K562 (cell line): ENCODE measurements around the gene TGFA. TPM values are rescaled to one million over a fixed set of nuclear protein-coding genes. Genes with fewer than 3 reads are reported as not detected.

Experiments
- ATAC-seq: fragments of 200-7000 bp; cut with Tn5 transposase; 3 replicates; pipeline ENCODE4 v1.9.1; 2020; ENCODE audit warnings: moderate library complexity
- BruUV-seq: library from RNA; stranded (reverse); fragments of 400-500 nt; replicated peaks from 2 replicates; lab custom pipeline; 2021; lab: Mats Ljungman, UMichigan
- CTCF ChIA-PET: fragments of 300-600 bp; formaldehyde crosslinking; extraction: SDS; loops from one replicate; lab custom pipeline; 2021; ENCODE audit warnings: low intra/inter-chr PET ratio; lab: Yijun Ruan, JAX
- POLR2A ChIA-PET: fragments of 300-600, 350-650 bp; sonication (Branson Sonifier 250); formaldehyde crosslinking; extraction: SDS; loops from one replicate; lab custom pipeline; 2021; ENCODE audit warnings: antibody characterized with exemption, inconsistent platforms; lab: Yijun Ruan, JAX
- DNase-seq, 4 experiments: peaks; one replicate each; pipeline versions ENCODE4 v3.0.0 to v3.0.0-alpha.2; 2011 to 2018; ENCODE audit warnings: low spot score in 3 of 4, mixed read lengths in 3 of 4; ENCODE audit errors: extremely low read depth in 1 of 4
- FAIRE-seq: peaks from 2 replicates; lab custom pipeline; 2011; peaks lifted over from hg19 to GRCh38; lab: Jason Lieb, UNC
- H2AFZ ChIP-seq: 2 replicates; pipeline ENCODE4 v1.6.0; 2011; ENCODE audit warnings: low read depth, low read length, control low read depth, inconsistent platforms
- H3K27ac ChIP-seq: fragments of 200-600 bp; 3 replicates; pipeline ENCODE4 v1.8.0; 2011; ENCODE audit warnings: low read depth, mild to moderate bottlenecking, control low read depth, inconsistent platforms, low read length, moderate library complexity, mixed read lengths; ENCODE audit errors: extremely low read depth
- H3K27me3 ChIP-seq, 2 experiments: fragments of 300-600 bp in 1 of 2; 2 replicates in 1 of 2; 3 replicates in 1 of 2; pipeline versions ENCODE4 v1.6.0 to v1.8.0; 2011; ENCODE audit warnings: inconsistent platforms in 2 of 2, low read length in 2 of 2, mild to moderate bottlenecking in 1 of 2, mixed read lengths in 1 of 2, moderate library complexity in 1 of 2; ENCODE audit not compliant: control insufficient read depth in 2 of 2, insufficient read depth in 2 of 2
- H3K36me3 ChIP-seq: fragments of 300-600 bp; 3 replicates; pipeline ENCODE4 v1.8.0; 2011; ENCODE audit warnings: mild to moderate bottlenecking, low read length, inconsistent platforms; ENCODE audit not compliant: control insufficient read depth, insufficient read depth
- H3K4me1 ChIP-seq, 2 experiments: fragments of 200-600 bp in 1 of 2; replicated peaks in 1 of 2; 2 replicates in 1 of 2; 3 replicates in 1 of 2; pipeline versions ENCODE4 v1.5.1 to v1.8.0; 2011; ENCODE audit warnings: inconsistent platforms in 2 of 2, low read length in 2 of 2, mild to moderate bottlenecking in 1 of 2, mixed read lengths in 1 of 2, moderate library complexity in 1 of 2; ENCODE audit not compliant: control insufficient read depth in 2 of 2, insufficient read depth in 2 of 2
- H3K4me2 ChIP-seq: 2 replicates; pipeline ENCODE4 v1.6.1; 2011; ENCODE audit warnings: low read length, control low read depth, inconsistent platforms, mixed read lengths; ENCODE audit not compliant: insufficient read depth
- H3K4me3 ChIP-seq: fragments of 200-600 bp; sonication (generic), shearing (Covaris generic); 2 replicates; pipeline ENCODE4 v1.5.1; 2016; ENCODE audit warnings: control low read depth, inconsistent platforms
- H3K79me2 ChIP-seq: fragments of 200-600 bp; 3 replicates; pipeline ENCODE4 v1.8.0; 2011; ENCODE audit warnings: low read length, inconsistent platforms; ENCODE audit not compliant: control insufficient read depth, insufficient read depth
- H3K9ac ChIP-seq, 2 experiments: 2 replicates each; pipeline versions ENCODE4 v1.6.0 to v1.6.1; 2011; ENCODE audit warnings: low read depth in 2 of 2, low read length in 2 of 2, control low read depth in 1 of 2, inconsistent platforms in 1 of 2, mild to moderate bottlenecking in 1 of 2, mixed read lengths in 1 of 2; ENCODE audit not compliant: insufficient read depth in 1 of 2
- H3K9me1 ChIP-seq: one replicate; pipeline ENCODE4 v1.6.0; 2011; ENCODE audit warnings: inconsistent platforms, mild to moderate bottlenecking, low read length, moderate library complexity; ENCODE audit not compliant: control insufficient read depth, insufficient read depth
- H3K9me3 ChIP-seq: replicated peaks from 2 replicates; pipeline ENCODE4 v1.5.1; 2011; ENCODE audit warnings: low read depth, low read length, inconsistent platforms; ENCODE audit not compliant: control insufficient read depth, insufficient read depth
- H4K20me1 ChIP-seq: replicated peaks from 2 replicates; pipeline ENCODE4 v1.6.1; 2011; ENCODE audit warnings: low read length, inconsistent platforms, mixed read lengths; ENCODE audit not compliant: control insufficient read depth, insufficient read depth
- ATF1 ChIP-seq, 2 experiments: fragments of 450-650 bp in 1 of 2; IDR thresholded peaks; 2 replicates each; pipeline ENCODE4 v1.6.1; 2016; ENCODE audit warnings: missing compliant biosample characterization in 1 of 2, missing genetic modification characterization in 1 of 2
- CCNT2 ChIP-seq: IDR thresholded peaks from 2 replicates; pipeline ENCODE4 v1.6.1; 2011; ENCODE audit warnings: borderline replicate concordance, low read depth, mild to moderate bottlenecking, moderate library complexity, mixed read lengths, low read length; ENCODE audit not compliant: insufficient read length; ENCODE audit errors: extremely low read depth
- EP300 ChIP-seq: IDR thresholded peaks from 2 replicates; pipeline ENCODE4 v1.6.1; 2012; ENCODE audit warnings: low read length, improper control_type of control experiment
- HBP1 ChIP-seq: fragments of 450-650 bp; formaldehyde crosslinking; IDR thresholded peaks from 2 replicates; pipeline ENCODE4 v1.4.0; 2022; ENCODE audit warnings: missing genetic modification characterization
- HOXB6 ChIP-seq: fragments of 250-450 bp; sonication (Bioruptor Pico); IDR thresholded peaks from 2 replicates; pipeline ENCODE4 v1.5.1; 2022; ENCODE audit warnings: mild to moderate bottlenecking, borderline replicate concordance
- MAFF ChIP-seq: IDR thresholded peaks from 2 replicates; pipeline ENCODE4 v1.6.1; 2012; ENCODE audit warnings: low read length, improper control_type of control experiment
- NFATC3 ChIP-seq: fragments of 450-650 bp; IDR thresholded peaks from 2 replicates; pipeline ENCODE4 v1.6.1; 2017; ENCODE audit warnings: mild to moderate bottlenecking
- PHF8 ChIP-seq: fragments of 200-600 bp; sonication (generic); IDR thresholded peaks from 2 replicates; pipeline ENCODE4 v1.6.1; 2012; ENCODE audit warnings: mixed run types, mild to moderate bottlenecking, inconsistent platforms, low read length, moderate library complexity, borderline replicate concordance
- POLR3A ChIP-seq: IDR thresholded peaks from 2 replicates; pipeline ENCODE4 v1.6.1; 2011; ENCODE audit warnings: borderline replicate concordance, mild to moderate bottlenecking, moderate library complexity; ENCODE audit not compliant: insufficient read length, insufficient read depth; ENCODE audit errors: extremely low read depth
- PTBP1 ChIP-seq: fragments of 200-400 bp; formaldehyde crosslinking; IDR thresholded peaks from 2 replicates; pipeline ENCODE4 v1.6.1; 2017; ENCODE audit warnings: low read depth, low read length
- RBM17 ChIP-seq: fragments of 200-400 bp; formaldehyde crosslinking; IDR thresholded peaks from 2 replicates; pipeline ENCODE4 v1.6.1; 2017; ENCODE audit warnings: low read depth, mild to moderate bottlenecking, low read length, borderline replicate concordance
- STAG1 ChIP-seq: sonication (generic); formaldehyde crosslinking; IDR thresholded peaks from 2 replicates; pipeline ENCODE4 v1.5.0; 2020; ENCODE audit warnings: missing genetic modification reagents, borderline replicate concordance
- STAT5B ChIP-seq: fragments of 250-450 bp; sonication (Bioruptor Pico); IDR thresholded peaks from 2 replicates; pipeline ENCODE4 v1.8.0; 2021; ENCODE audit warnings: mild to moderate bottlenecking, inconsistent platforms
- THAP7 ChIP-seq: fragments of 250-450 bp; sonication (Bioruptor Pico); IDR thresholded peaks from 2 replicates; pipeline ENCODE4 v1.5.0; 2021
- ZNF282 ChIP-seq: sonication (generic); formaldehyde crosslinking; IDR thresholded peaks from 2 replicates; pipeline ENCODE4 v1.8.1; 2023; ENCODE audit warnings: missing genetic modification reagents
- ZNF57 ChIP-seq: fragments of 450-650 bp; formaldehyde crosslinking; IDR thresholded peaks from 2 replicates; pipeline ENCODE4 v1.4.0; 2020; ENCODE audit warnings: mild to moderate bottlenecking, moderate library complexity
- WGBS: fragments of 100-300 bp; shearing (Covaris generic); methylation state at CpG from one replicate; pipeline ENCODE4 v1.1.6; 2016; ENCODE audit warnings: low coverage, mixed read lengths; ENCODE audit not compliant: insufficient coverage; ENCODE audit errors: missing lambda C conversion rate; 5-methylcytosine and 5-hydroxymethylcytosine counted together
- in situ Hi-C: fragments of 300-500 bp; cut with MboI; formaldehyde crosslinking; loops from 4 replicates; pipeline ENCODE4 v1.15.0; 2018; ENCODE audit warnings: inconsistent platforms, mixed read lengths
- intact Hi-C: fragments of 100-400 bp; cut with micrococcal nuclease; formaldehyde crosslinking; loops from 2 replicates; pipeline ENCODE4 v1.14.2; 2022
- polyA plus RNA-seq, 8 experiments: library from polyadenylated mRNA; depleted of rRNA in 4 of 8; stranded (reverse) in 5 of 8; unstranded in 3 of 8; fragments of >200 nt; fragmentation: Nextera tagmentation in 2 of 8; fragmentation: Illumina TruSeq in 1 of 8; extraction: Ambion mirVana in 2 of 8; extraction: Trizol in 1 of 8; gene quantifications; 2 replicates each; pipeline versions ENCODE4 v1.2.1 to v1.2.3, GENCODE V29; 2011 to 2014; ENCODE audit warnings: inconsistent platforms in 1 of 8, missing spikeins in 1 of 8
- total RNA-seq, 7 experiments: library from RNA; depleted of rRNA in 6 of 7; stranded (reverse); fragments of >200 nt in 6 of 7; fragmentation: Illumina TruSeq in 2 of 7; extraction: Trizol in 2 of 7; gene quantifications; 2 replicates each; pipeline versions ENCODE4 v1.2.1 to v1.2.3, GENCODE V29; 2011 to 2021; ENCODE audit warnings: low replicate concordance in 1 of 7

TGFA gene
- total and polyA plus RNA-seq, 9 of the 15 experiments (the other 6 are each of a cell fraction or from before 2014, with no cell fraction given) = not detected

- no peak for DNase-seq
- BruUV-seq = no TSS peak
- no peaks in the 10 kb centered on the region for H3K79me2 ChIP-seq
- no peak overlapping the region for H3K9ac ChIP-seq
- H3K4me3 ChIP-seq = no peak overlapping the region
- intact Hi-C loops = no loop called here
- no peaks in the 10 kb centered on the region for H3K9me1 ChIP-seq
- CTCF ChIA-PET = no interaction called here
- H2AFZ ChIP-seq = no peak overlapping the region
- no peaks in the 10 kb centered on the region for H3K9me3 ChIP-seq
- no peaks in the 10 kb centered on the region for H3K36me3 ChIP-seq
- POLR2A ChIA-PET = interaction anchor here (0.7 to 1.1 kb wide), 2 partner anchors 15 to 17 kb away, joined by 3 to 4 read pairs; no protein-coding TSS in a partner anchor
- TF ChIP-seq ZNF282 (CRISPR knock-in tag) (no peak), NFATC3 (no peak), THAP7 (no peak), STAG1 (CRISPR knock-in tag) (no peak), RBM17 (no peak), POLR3A (no peak), ATF1 (CRISPR knock-in tag; IDR thresholded peaks at IDR 0.05) (no peak), ATF1 (tag; IDR thresholded peaks at IDR 0.05) (no peak), EP300 (no peak), HOXB6 (CRISPR knock-in tag) (no peak), PHF8 (no peak), CCNT2 (no peak), ZNF57 (CRISPR knock-in tag) (no peak), PTBP1 (no peak), HBP1 (CRISPR knock-in tag) (no peak), MAFF (no peak), STAT5B (CRISPR knock-in tag) (no peak)
- TF ChIP-seq, all 486 proteins: peak for 0
- H3K4me1 ChIP-seq = no peaks in the 10 kb centered on the region
- peaks cover 2 to 17% of the 10 kb centered on the region in 2 experiments; a peak in 2 of 5 replicates for H3K27me3 ChIP-seq
- H3K4me2 ChIP-seq = no peak overlapping the region
- no peak overlapping the region for H3K27ac ChIP-seq
- no peaks in the 10 kb centered on the region for H4K20me1 ChIP-seq
- WGBS = 2% methylated on average over 7 of the region's 7 CpGs
- FAIRE-seq (no peak), ATAC-seq (no peak)
- in situ Hi-C loops = no loop called here
These were observed 43.1 kb upstream of the TGFA start for GRCh38 chr2:70596739-70597138.
